GM12878 (cell line): Measurements from ENCODE around the gene PKP3. TPM values are rescaled to one million over a fixed set of nuclear protein-coding genes. Genes with fewer than 3 reads are reported as not detected.

Experiments used
- ATAC-seq: fragments of 200-7000 bp; cut with Tn5 transposase; 3 replicates; pipeline ENCODE4 v1.9.1; 2020; ENCODE audit warnings: mild to moderate bottlenecking, moderate library complexity
- BruUV-seq: library from RNA; stranded (reverse); fragments of 400-500 nt; replicated peaks from 2 replicates; lab custom pipeline; 2021; lab: Mats Ljungman, UMichigan
- CTCF ChIA-PET: fragments of 300-600 bp; sonication (Branson Sonifier 250); formaldehyde crosslinking; extraction: SDS; loops from one replicate; lab custom pipeline; 2021; ENCODE audit warnings: inconsistent platforms; lab: Yijun Ruan, JAX
- POLR2A ChIA-PET: fragments of 350-600 bp; formaldehyde crosslinking; extraction: SDS; loops from one replicate; lab custom pipeline; 2021; ENCODE audit warnings: inconsistent platforms; lab: Charles Lee
- RAD21 ChIA-PET: fragments of 300-600 bp; sonication (Branson Sonifier 250); formaldehyde crosslinking; loops from one replicate; lab custom pipeline; 2023; ENCODE audit warnings: antibody characterized with exemption; ENCODE audit not compliant: unreplicated experiment; lab: Charles Lee
- SMC1A ChIA-PET: fragments of 300-600 bp; sonication (Branson Sonifier 250); formaldehyde crosslinking; loops from one replicate; lab custom pipeline; 2023; ENCODE audit not compliant: unreplicated experiment, uncharacterized antibody; lab: Charles Lee
- DNase-seq: peaks from one replicate; pipeline ENCODE4 v3.0.0-alpha.2; 2011; ENCODE audit warnings: low read depth, low spot score
- FAIRE-seq: peaks from 3 replicates; lab custom pipeline; 2011; peaks lifted over from hg19 to GRCh38; lab: Jason Lieb, UNC
- H2AFZ ChIP-seq: 2 replicates; pipeline ENCODE4 v1.6.0; 2011; ENCODE audit warnings: low read depth, low read length, control low read depth; ENCODE audit not compliant: control insufficient read depth
- H3K27ac ChIP-seq: 2 replicates; pipeline ENCODE4 v1.5.1; 2011; ENCODE audit warnings: control low read depth; ENCODE audit not compliant: control insufficient read depth, insufficient read depth
- H3K27me3 ChIP-seq, 2 experiments: replicated peaks in 1 of 2; 2 replicates each; pipeline versions ENCODE4 v1.6.0 to v1.6.1; 2011; ENCODE audit warnings: low read length in 1 of 2; ENCODE audit not compliant: control insufficient read depth in 2 of 2, insufficient read depth in 2 of 2
- H3K36me3 ChIP-seq, 2 experiments: 2 replicates each; pipeline ENCODE4 v1.5.1; 2011; ENCODE audit warnings: low read length in 1 of 2; ENCODE audit not compliant: control insufficient read depth in 2 of 2, insufficient read depth in 2 of 2
- H3K4me1 ChIP-seq: 2 replicates; pipeline ENCODE4 v1.6.1; 2011; ENCODE audit warnings: mild to moderate bottlenecking, low read length, moderate library complexity, mixed read lengths; ENCODE audit not compliant: control insufficient read depth, insufficient read depth
- H3K4me2 ChIP-seq: 2 replicates; pipeline ENCODE4 v1.6.0; 2011; ENCODE audit warnings: control low read depth; ENCODE audit not compliant: control insufficient read depth, insufficient read depth
- H3K4me3 ChIP-seq: fragments of 200-600 bp; sonication (generic); 2 replicates; pipeline ENCODE4 v1.5.1; 2016
- H3K79me2 ChIP-seq: 2 replicates; pipeline ENCODE4 v1.6.0; 2011; ENCODE audit warnings: low read length; ENCODE audit not compliant: control insufficient read depth, insufficient read depth
- H3K9ac ChIP-seq: 2 replicates; pipeline ENCODE4 v1.8.0; 2011; ENCODE audit warnings: low read length, control low read depth, mixed read lengths; ENCODE audit not compliant: control insufficient read depth, insufficient read depth
- H3K9me3 ChIP-seq: replicated peaks from 3 replicates; pipeline ENCODE4 v1.5.1; 2011; ENCODE audit warnings: mild to moderate bottlenecking, low read length; ENCODE audit not compliant: control insufficient read depth, insufficient read depth
- H4K20me1 ChIP-seq: 2 replicates; pipeline ENCODE4 v1.6.0; 2011; ENCODE audit not compliant: control insufficient read depth, insufficient read depth
- CHD1 ChIP-seq: IDR thresholded peaks from 2 replicates; pipeline ENCODE4 v1.6.1; 2012; ENCODE audit warnings: low read depth, low read length, improper control_type of control experiment
- FOS ChIP-seq: IDR thresholded peaks from 3 replicates; pipeline ENCODE4 v1.6.1; 2011; ENCODE audit warnings: borderline replicate concordance; ENCODE audit not compliant: insufficient read length; ENCODE audit errors: extremely low read depth
- NFIC ChIP-seq: IDR thresholded peaks from 2 replicates; pipeline ENCODE4 v1.6.1; 2012; ENCODE audit warnings: low read depth, mild to moderate bottlenecking, inconsistent platforms, low read length, moderate library complexity
- NRF1 ChIP-seq: conservative IDR thresholded peaks from 2 replicates; pipeline ENCODE4 v1.6.1; 2011; ENCODE audit warnings: mild to moderate bottlenecking, low read depth, low read length, improper control_type of control experiment
- RAD21 ChIP-seq: IDR thresholded peaks from 2 replicates; pipeline ENCODE4 v1.6.1; 2011; ENCODE audit warnings: mild to moderate bottlenecking, low read depth, low read length, moderate library complexity; ENCODE audit not compliant: insufficient read depth
- RAD51 ChIP-seq: fragments of 450-650 bp; IDR thresholded peaks from 2 replicates; pipeline ENCODE4 v1.6.1; 2016; ENCODE audit warnings: moderate library complexity, mild to moderate bottlenecking, inconsistent platforms
- RCOR1 ChIP-seq: conservative IDR thresholded peaks from 2 replicates; pipeline ENCODE4 v1.6.1; 2012; ENCODE audit warnings: low read depth, low read length, improper control_type of control experiment
- RUNX3 ChIP-seq: IDR thresholded peaks from 2 replicates; pipeline ENCODE4 v1.6.1; 2012; ENCODE audit warnings: low read length, inconsistent platforms
- WGBS: methylation state at CpG from one replicate; pipeline ENCODE4 v1.1.6; 2016; ENCODE audit warnings: low lambda C conversion rate; ENCODE audit not compliant: insufficient replicate concordance, insufficient coverage; ENCODE audit errors: missing lambda C conversion rate; 5-methylcytosine and 5-hydroxymethylcytosine counted together
- in situ Hi-C: fragments of 300-500 bp; cut with MboI; formaldehyde crosslinking; loops from 9 replicates; pipeline ENCODE4 v1.14.3; 2018; ENCODE audit warnings: mixed read lengths
- intact Hi-C: fragments of 100-400 bp; cut with micrococcal nuclease; formaldehyde crosslinking; loops from one replicate; pipeline ENCODE4 v1.14.2; 2022; ENCODE audit not compliant: unreplicated experiment
- polyA plus RNA-seq, 11 experiments: library from polyadenylated mRNA; depleted of rRNA in 4 of 11; unstranded in 6 of 11; stranded (reverse) in 5 of 11; fragments of >200 nt; fragmentation: Nextera tagmentation in 4 of 11; fragmentation: Illumina TruSeq in 1 of 11; extraction: Ambion mirVana in 4 of 11; extraction: Trizol in 1 of 11; gene quantifications; 1 replicate in 1 of 11; 2 replicates in 10 of 11; pipeline versions ENCODE4 v1.2.1 to v1.2.3, GENCODE V29; 2011 to 2016; ENCODE audit warnings: inconsistent platforms in 2 of 11, missing spikeins in 2 of 11, low read depth in 1 of 11
- total RNA-seq, 4 experiments: library from RNA; depleted of rRNA in 3 of 4; stranded (reverse); fragments of >200 nt in 3 of 4; fragmentation: Illumina TruSeq in 1 of 4; extraction: Trizol in 1 of 4; gene quantifications; 2 replicates each; pipeline versions ENCODE4 v1.2.1 to v1.2.3, GENCODE V29; 2013 to 2021
- TF ChIP-seq, protein P1 (sequence below): fragments of 450-650 bp; IDR thresholded peaks from 2 replicates; pipeline ENCODE4 v1.6.1; 2014; ENCODE audit warnings: mild to moderate bottlenecking

The PKP3 gene
- total and polyA plus RNA-seq, 10 of the 15 experiments (the other 5 are each of a cell fraction or from before 2014, with no cell fraction given) = 0.45 to 0.90 TPM; not detected in 8

DNA sequence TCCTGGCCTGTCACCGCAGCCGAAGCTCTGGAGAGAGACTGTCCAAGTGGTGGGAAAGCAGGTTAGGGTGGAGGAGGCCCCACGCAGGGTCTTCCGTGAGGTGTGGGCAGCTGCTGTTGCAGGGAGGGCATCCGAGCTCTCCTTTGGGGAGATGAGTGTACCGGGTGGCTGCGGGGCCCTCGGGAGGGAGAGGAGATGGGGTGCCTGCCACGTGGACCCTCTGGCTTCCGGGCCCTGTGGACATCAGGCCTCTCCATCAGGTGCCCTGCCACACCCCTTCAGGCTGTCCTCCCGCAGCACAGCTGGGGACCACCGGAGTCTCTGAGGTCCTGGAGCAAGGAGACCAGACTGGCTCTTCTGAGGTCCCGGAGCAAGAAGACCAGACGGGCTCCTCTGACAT lies 57.7 kb downstream of the PKP3 start:
- FAIRE-seq (no peak), DNase-seq (no peak), ATAC-seq (no peak)
- H3K4me2 ChIP-seq = peak overlapping the region; percentile 96
- H3K27ac ChIP-seq = no peak overlapping the region
- H3K9me3 ChIP-seq = no peaks in the 10 kb centered on the region
- ChIA-PET POLR2A (no interaction called here), SMC1A (no interaction called here), RAD21 (no interaction called here), CTCF (interaction anchor here (1.4 kb wide), 1 partner anchor 147 kb away, joined by 3 read pairs; no protein-coding TSS in a partner anchor)
- H4K20me1 ChIP-seq = no peaks in the 10 kb centered on the region
- TF ChIP-seq RCOR1 = no peak
- TF ChIP-seq RAD21 = no peak
- TF ChIP-seq FOS = no peak
- TF ChIP-seq, protein P1, sequence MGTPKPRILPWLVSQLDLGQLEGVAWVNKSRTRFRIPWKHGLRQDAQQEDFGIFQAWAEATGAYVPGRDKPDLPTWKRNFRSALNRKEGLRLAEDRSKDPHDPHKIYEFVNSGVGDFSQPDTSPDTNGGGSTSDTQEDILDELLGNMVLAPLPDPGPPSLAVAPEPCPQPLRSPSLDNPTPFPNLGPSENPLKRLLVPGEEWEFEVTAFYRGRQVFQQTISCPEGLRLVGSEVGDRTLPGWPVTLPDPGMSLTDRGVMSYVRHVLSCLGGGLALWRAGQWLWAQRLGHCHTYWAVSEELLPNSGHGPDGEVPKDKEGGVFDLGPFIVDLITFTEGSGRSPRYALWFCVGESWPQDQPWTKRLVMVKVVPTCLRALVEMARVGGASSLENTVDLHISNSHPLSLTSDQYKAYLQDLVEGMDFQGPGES = no peak
- TF ChIP-seq RAD51 = no peak
- TF ChIP-seq CHD1 = no peak
- no peak for TF ChIP-seq NRF1
- no peak for TF ChIP-seq RUNX3
- no peak for TF ChIP-seq NFIC
- 89% methylated on average over 14 of the region's 14 CpGs for WGBS
- in situ Hi-C loops (loop anchor here (5.0 kb wide), 1 partner anchor 51 kb away; no protein-coding TSS in a partner anchor), intact Hi-C loops (no loop called here)
- H3K4me3 ChIP-seq = peak overlapping the region; percentile 82
- no peak overlapping the region for H3K9ac ChIP-seq
- BruUV-seq = TSS peak; percentile 41
- H2AFZ ChIP-seq = no peak overlapping the region
- H3K36me3 ChIP-seq = peaks cover 2 to 6% of the 10 kb centered on the region in 2 experiments; a peak in 3 of 4 replicates
- H3K27me3 ChIP-seq = no peaks in the 10 kb centered on the region
- peaks cover 14% of the 10 kb centered on the region for H3K79me2 ChIP-seq
- H3K4me1 ChIP-seq = peaks cover 16% of the 10 kb centered on the region
